WTC11 (cell line): Measurements from ENCODE around the gene CALHM1.

Source experiments
- GABPB1 ChIP-seq: sonication (generic); formaldehyde crosslinking; IDR thresholded peaks from 2 replicates; pipeline ENCODE4 v1.8.1; 2023; ENCODE audit warnings: mild to moderate bottlenecking, missing genetic modification reagents
- JUN ChIP-seq: sonication (generic); formaldehyde crosslinking; IDR thresholded peaks from 2 replicates; pipeline ENCODE4 v1.8.0; 2023; ENCODE audit warnings: mild to moderate bottlenecking, missing genetic modification reagents
- TF ChIP-seq, protein P1 (sequence below): sonication (generic); formaldehyde crosslinking; conservative IDR thresholded peaks from 2 replicates; pipeline ENCODE4 v1.8.1; 2022; ENCODE audit warnings: mild to moderate bottlenecking, missing genetic modification reagents
- TF ChIP-seq, protein P2 (sequence below): fragments of 200-600 bp; IDR thresholded peaks from 2 replicates; pipeline ENCODE4 v1.8.0; 2022; ENCODE audit warnings: antibody characterized with exemption

DNA sequence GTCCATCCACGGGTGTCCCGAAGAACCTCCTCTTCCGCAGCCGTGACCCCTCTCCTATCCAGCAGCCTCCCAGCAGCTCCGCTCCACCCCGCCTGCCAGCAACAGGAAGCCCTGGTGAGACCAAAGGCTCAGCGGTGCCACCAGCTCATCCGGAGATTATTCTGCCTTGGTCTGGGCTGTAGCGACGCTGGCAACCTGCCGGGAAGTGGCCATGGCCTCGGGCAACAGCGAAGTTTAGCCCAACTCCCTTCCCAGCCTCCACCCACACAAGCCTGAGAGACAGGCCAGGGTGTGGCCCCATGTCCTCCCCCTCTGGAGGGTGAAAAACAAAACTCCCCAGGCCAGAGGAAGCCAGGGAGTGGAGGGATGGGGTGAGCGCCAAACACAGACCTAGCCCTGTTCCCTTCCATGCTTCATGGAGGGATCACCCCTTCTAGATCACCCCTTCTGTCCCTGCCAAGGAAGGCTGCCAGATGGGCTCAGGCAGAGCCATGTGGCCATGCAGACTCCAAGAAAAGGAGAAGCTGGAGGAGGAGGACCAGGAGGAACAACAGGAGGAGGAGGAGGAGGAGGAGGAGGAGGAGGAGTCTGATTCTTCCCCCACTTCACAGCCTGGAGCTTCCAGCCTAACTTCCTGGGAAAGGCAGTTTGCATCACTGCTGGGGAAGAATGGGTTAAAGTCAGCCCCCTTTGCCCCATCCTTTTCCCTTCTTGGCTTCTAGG is 7.4 kb downstream of the CALHM1 start:
- TF ChIP-seq GABPB1 (CRISPR knock-in tag), result no peak
- no peak for TF ChIP-seq JUN (CRISPR knock-in tag)
- TF ChIP-seq, protein P1, sequence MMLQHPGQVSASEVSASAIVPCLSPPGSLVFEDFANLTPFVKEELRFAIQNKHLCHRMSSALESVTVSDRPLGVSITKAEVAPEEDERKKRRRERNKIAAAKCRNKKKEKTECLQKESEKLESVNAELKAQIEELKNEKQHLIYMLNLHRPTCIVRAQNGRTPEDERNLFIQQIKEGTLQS (CRISPR knock-in tag), result no peak
- TF ChIP-seq, protein P2, sequence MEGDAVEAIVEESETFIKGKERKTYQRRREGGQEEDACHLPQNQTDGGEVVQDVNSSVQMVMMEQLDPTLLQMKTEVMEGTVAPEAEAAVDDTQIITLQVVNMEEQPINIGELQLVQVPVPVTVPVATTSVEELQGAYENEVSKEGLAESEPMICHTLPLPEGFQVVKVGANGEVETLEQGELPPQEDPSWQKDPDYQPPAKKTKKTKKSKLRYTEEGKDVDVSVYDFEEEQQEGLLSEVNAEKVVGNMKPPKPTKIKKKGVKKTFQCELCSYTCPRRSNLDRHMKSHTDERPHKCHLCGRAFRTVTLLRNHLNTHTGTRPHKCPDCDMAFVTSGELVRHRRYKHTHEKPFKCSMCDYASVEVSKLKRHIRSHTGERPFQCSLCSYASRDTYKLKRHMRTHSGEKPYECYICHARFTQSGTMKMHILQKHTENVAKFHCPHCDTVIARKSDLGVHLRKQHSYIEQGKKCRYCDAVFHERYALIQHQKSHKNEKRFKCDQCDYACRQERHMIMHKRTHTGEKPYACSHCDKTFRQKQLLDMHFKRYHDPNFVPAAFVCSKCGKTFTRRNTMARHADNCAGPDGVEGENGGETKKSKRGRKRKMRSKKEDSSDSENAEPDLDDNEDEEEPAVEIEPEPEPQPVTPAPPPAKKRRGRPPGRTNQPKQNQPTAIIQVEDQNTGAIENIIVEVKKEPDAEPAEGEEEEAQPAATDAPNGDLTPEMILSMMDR, result no peak
